SU-DHL-6 (cell line): ENCODE results near the gene ARID3B.
A peak's percentile ranks its signal among the peaks of the same experiment; 100 is the strongest.

Source experiments
- H2AFZ ChIP-seq: fragments of 200-600 bp; sonication (generic); 2 replicates; pipeline ENCODE4 v1.6.1; 2014; ENCODE audit warnings: low read depth, mild to moderate bottlenecking, moderate library complexity, mixed read lengths, antibody characterized with exemption, low read length; ENCODE audit not compliant: severe bottlenecking
- H3F3A ChIP-seq: fragments of 200-600 bp; shearing (Covaris generic); 2 replicates; pipeline ENCODE4 v1.6.0; 2016; ENCODE audit warnings: antibody characterized with exemption, mild to moderate bottlenecking; ENCODE audit not compliant: insufficient read depth
- H3K27ac ChIP-seq: fragments of 200-600 bp; sonication (generic); 2 replicates; pipeline ENCODE4 v1.5.1; 2016; ENCODE audit warnings: low read depth, mild to moderate bottlenecking, low read length, moderate library complexity, mixed read lengths
- H3K27me3 ChIP-seq: fragments of 200-600 bp; sonication (generic), shearing (Covaris generic); 2 replicates; pipeline ENCODE4 v1.6.0; 2014; ENCODE audit warnings: mild to moderate bottlenecking, low read length
- H3K36me3 ChIP-seq: fragments of 200-600 bp; sonication (generic); 2 replicates; pipeline ENCODE4 v1.6.1; 2014; ENCODE audit warnings: mild to moderate bottlenecking, low read length, mixed read lengths
- H3K4me2 ChIP-seq: fragments of 300-600, 200-600 bp; shearing (Covaris generic), sonication (generic); 2 replicates; pipeline ENCODE4 v1.6.0; 2014; ENCODE audit warnings: low read length, low read depth, mild to moderate bottlenecking; ENCODE audit not compliant: poor library complexity, severe bottlenecking
- H3K4me3 ChIP-seq: fragments of 200-600 bp; sonication (generic); 2 replicates; pipeline ENCODE4 v1.5.1; 2014; ENCODE audit warnings: antibody characterized with exemption, low read length, mild to moderate bottlenecking, mixed read lengths; ENCODE audit not compliant: insufficient read depth, poor library complexity, severe bottlenecking
- H3K79me2 ChIP-seq: fragments of 200-600 bp; sonication (generic); 2 replicates; pipeline ENCODE4 v1.6.1; 2014; ENCODE audit warnings: mild to moderate bottlenecking, low read length, moderate library complexity; ENCODE audit not compliant: insufficient read depth
- H3K9ac ChIP-seq: fragments of 200-600 bp; sonication (generic); 2 replicates; pipeline ENCODE4 v1.7.0; 2014; ENCODE audit warnings: mild to moderate bottlenecking, low read length
- H3K9me2 ChIP-seq: fragments of 200-600 bp; sonication (generic); replicated peaks from 2 replicates; pipeline ENCODE4 v1.6.1; 2014; ENCODE audit warnings: low read length; ENCODE audit not compliant: insufficient read depth
- H3K9me3 ChIP-seq: fragments of 200-600 bp; sonication (generic); 2 replicates; pipeline ENCODE4 v1.6.1; 2014; ENCODE audit warnings: low read length, mixed read lengths; ENCODE audit not compliant: insufficient read depth
- H4K20me1 ChIP-seq: fragments of 200-600 bp; sonication (generic); 2 replicates; pipeline ENCODE4 v1.6.1; 2014; ENCODE audit warnings: low read depth, mild to moderate bottlenecking, antibody characterized with exemption, low read length, moderate library complexity, mixed read lengths
- EZH2phosphoT487 ChIP-seq: fragments of 200-600 bp; sonication (generic), shearing (Covaris generic); conservative IDR thresholded peaks from 2 replicates; pipeline ENCODE4 v1.6.1; 2018; ENCODE audit warnings: mild to moderate bottlenecking, antibody characterized with exemption, low read length, moderate library complexity, mixed read lengths
- TF ChIP-seq, protein P1 (sequence below): fragments of 200-600 bp; sonication (generic); IDR thresholded peaks from one replicate; pipeline ENCODE4 v1.5.1; 2017; ENCODE audit warnings: antibody characterized with exemption, mild to moderate bottlenecking, low read length, moderate library complexity; ENCODE audit not compliant: insufficient read depth, poor library complexity, severe bottlenecking

ARID3B gene

DNA sequence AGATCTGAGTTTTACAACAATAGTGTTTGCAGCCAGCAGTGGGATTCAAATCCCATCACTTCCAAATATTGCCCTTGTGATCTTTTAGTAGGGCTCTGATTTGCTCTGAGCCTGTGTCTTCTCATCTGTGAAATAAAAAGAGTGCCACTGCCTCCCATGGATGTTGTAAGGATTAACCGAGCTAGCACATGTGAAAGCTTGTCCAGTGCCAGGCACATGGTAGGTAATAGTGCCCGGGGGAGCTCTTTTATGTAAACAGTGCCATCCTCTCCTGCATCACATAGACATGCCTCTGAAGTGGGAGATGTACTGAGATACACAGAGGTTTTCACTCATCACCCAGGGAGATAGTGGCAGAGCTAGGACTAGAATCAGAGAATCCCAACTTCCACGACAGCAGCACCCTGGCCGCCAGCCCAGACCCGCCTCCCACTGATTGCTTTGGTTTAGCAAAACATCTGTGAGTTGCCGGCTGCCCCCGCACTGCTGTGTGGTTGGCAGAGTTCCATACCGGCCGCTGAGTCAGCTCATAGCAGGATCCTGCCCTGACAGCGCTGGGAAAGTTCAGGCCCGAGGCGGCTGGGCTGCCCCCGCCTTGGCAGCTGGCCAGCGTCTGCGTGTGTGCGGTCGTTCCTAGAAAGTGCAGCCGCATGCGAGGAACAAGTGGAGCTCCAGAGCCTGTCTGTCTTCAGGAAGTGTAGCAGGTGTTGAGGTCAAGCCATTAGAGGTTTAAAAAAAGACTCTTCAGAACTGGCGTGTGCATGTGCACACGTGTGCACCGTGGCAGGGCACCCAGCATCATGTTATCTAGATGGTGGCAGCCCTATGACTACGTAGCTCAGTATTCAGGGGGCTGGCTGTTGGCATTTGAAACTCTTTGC lies 5.0 kb downstream of the ARID3B start:
- H3K36me3 ChIP-seq: no peaks in the 10 kb centered on the region
- H3K4me3 ChIP-seq: no peak overlapping the region
- H3K4me2 ChIP-seq: no peak overlapping the region
- H3K9me2 ChIP-seq: no peaks in the 10 kb centered on the region
- H3K27ac ChIP-seq: no peak overlapping the region
- H3K79me2 ChIP-seq: no peaks in the 10 kb centered on the region
- H3K9me3 ChIP-seq: no peaks in the 10 kb centered on the region
- H3F3A ChIP-seq: peaks cover 28% of the 10 kb centered on the region
- no peak overlapping the region for H2AFZ ChIP-seq
- TF ChIP-seq, protein P1, sequence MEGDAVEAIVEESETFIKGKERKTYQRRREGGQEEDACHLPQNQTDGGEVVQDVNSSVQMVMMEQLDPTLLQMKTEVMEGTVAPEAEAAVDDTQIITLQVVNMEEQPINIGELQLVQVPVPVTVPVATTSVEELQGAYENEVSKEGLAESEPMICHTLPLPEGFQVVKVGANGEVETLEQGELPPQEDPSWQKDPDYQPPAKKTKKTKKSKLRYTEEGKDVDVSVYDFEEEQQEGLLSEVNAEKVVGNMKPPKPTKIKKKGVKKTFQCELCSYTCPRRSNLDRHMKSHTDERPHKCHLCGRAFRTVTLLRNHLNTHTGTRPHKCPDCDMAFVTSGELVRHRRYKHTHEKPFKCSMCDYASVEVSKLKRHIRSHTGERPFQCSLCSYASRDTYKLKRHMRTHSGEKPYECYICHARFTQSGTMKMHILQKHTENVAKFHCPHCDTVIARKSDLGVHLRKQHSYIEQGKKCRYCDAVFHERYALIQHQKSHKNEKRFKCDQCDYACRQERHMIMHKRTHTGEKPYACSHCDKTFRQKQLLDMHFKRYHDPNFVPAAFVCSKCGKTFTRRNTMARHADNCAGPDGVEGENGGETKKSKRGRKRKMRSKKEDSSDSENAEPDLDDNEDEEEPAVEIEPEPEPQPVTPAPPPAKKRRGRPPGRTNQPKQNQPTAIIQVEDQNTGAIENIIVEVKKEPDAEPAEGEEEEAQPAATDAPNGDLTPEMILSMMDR: no peak
- TF ChIP-seq EZH2phosphoT487: 0 out of 2 replicates have a peak, but pooled peaks have one; percentile 93
- no peaks in the 10 kb centered on the region for H3K27me3 ChIP-seq
- no peak overlapping the region for H3K9ac ChIP-seq
- peaks cover 6% of the 10 kb centered on the region; the same call in 1 of the 2 replicates for H4K20me1 ChIP-seq

DNA sequence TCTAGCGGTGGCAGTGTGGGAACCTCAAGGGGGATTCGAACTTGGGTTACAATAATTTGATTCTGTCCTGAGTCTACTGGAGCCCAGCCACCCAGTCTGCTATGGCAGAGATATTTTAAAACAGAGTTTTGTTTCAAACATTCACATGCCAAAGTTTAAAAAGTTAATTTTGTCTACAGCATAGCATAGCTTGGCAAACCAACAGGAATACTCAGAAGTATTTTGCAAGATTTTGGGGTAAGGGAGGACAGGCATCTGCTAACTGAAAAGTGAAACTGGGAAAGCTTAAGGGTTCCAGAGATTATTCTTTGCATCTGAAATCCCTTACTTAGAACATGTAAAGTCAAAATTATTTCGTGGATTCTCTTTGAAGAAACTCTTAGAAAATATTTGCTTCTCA lies 6.6 kb downstream of the ARID3B start:
- Histone ChIP-seq H3K4me2 (no peak overlapping the region), H3K9ac (no peak overlapping the region), H3F3A (peaks cover 13% of the 10 kb centered on the region), H4K20me1 (peaks cover 6% of the 10 kb centered on the region; the same call in 1 of the 2 replicates), H3K9me2 (no peaks in the 10 kb centered on the region), H3K27me3 (no peaks in the 10 kb centered on the region), H3K79me2 (no peaks in the 10 kb centered on the region), H3K4me3 (no peak overlapping the region), H3K27ac (no peak overlapping the region), H3K9me3 (no peaks in the 10 kb centered on the region), H2AFZ (no peak overlapping the region), H3K36me3 (no peaks in the 10 kb centered on the region)
- TF ChIP-seq EZH2phosphoT487: no peak
- TF ChIP-seq, protein P1: no peak

DNA sequence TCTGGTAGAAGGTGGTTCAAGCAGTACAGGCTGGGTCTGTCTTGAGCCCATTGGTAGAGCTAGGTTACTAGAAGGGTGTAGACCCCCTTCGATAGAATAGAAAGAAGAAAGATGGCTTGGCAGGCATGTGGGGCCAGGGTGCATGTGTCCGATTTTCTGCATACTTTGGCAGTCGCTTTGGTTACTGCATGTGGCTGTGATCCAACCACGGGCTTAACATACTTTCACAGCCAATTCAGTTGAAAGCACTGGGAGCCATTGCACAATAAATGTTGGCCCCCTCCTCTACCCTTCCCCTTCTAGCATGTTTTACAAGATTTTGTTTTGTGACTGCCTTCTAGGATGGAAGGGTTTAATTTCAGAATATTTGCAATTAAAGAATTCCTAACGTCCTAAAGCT lies 7.2 kb downstream of the ARID3B start:
- H3F3A ChIP-seq: peaks cover 7% of the 10 kb centered on the region; the same call in 1 of the 2 replicates
- no peaks in the 10 kb centered on the region for H3K9me2 ChIP-seq
- no peak overlapping the region for H3K4me2 ChIP-seq
- no peak overlapping the region for H3K9ac ChIP-seq
- no peaks in the 10 kb centered on the region for H3K9me3 ChIP-seq
- no peaks in the 10 kb centered on the region for H3K36me3 ChIP-seq
- no peak overlapping the region for H3K4me3 ChIP-seq
- no peaks in the 10 kb centered on the region for H3K79me2 ChIP-seq
- H4K20me1 ChIP-seq: peaks cover 3% of the 10 kb centered on the region; the same call in 1 of the 2 replicates
- H2AFZ ChIP-seq: no peak overlapping the region
- H3K27me3 ChIP-seq: no peaks in the 10 kb centered on the region
- H3K27ac ChIP-seq: no peak overlapping the region
- no peak for TF ChIP-seq EZH2phosphoT487

DNA sequence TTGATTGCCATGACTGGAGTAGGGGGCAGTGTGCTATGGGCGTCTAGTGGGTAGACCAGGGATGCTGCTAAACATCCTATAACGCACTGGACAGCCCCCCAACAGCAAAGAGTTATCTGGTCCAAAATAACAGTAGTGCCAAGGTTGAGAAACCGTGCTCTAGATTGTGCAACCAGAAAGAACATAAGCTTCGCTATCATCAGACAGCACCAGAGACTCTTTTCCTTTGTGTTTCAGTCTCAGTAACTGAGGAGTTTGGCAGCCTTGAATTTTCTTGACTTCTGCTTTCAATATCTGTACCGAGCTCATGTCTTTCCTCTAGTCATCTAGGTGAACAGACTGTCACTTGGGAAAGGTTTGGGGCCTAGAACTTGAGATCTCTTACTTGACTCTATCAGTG lies 8.8 kb downstream of the ARID3B start:
- peaks cover 3% of the 10 kb centered on the region; the same call in 1 of the 2 replicates for H3F3A ChIP-seq
- H4K20me1 ChIP-seq: no peaks in the 10 kb centered on the region; the same call in 1 of the 2 replicates
- H3K36me3 ChIP-seq: no peaks in the 10 kb centered on the region
- no peak overlapping the region for H3K4me2 ChIP-seq
- no peak overlapping the region for H2AFZ ChIP-seq
- TF ChIP-seq, protein P1: no peak
- H3K9me3 ChIP-seq: no peaks in the 10 kb centered on the region
- H3K27me3 ChIP-seq: no peaks in the 10 kb centered on the region
- no peak overlapping the region for H3K4me3 ChIP-seq
- H3K79me2 ChIP-seq: no peaks in the 10 kb centered on the region
- H3K27ac ChIP-seq: no peak overlapping the region
- H3K9ac ChIP-seq: no peak overlapping the region
- no peaks in the 10 kb centered on the region for H3K9me2 ChIP-seq
